GM19193 (cell line): Measurements from ENCODE around the gene GLOD5.

Experiments
- POLR2A ChIP-seq: IDR thresholded peaks from 4 replicates; pipeline ENCODE4 v1.6.1; 2011; ENCODE audit not compliant: insufficient read depth, insufficient read length; ENCODE audit errors: extremely low read depth

The GLOD5 gene

DNA sequence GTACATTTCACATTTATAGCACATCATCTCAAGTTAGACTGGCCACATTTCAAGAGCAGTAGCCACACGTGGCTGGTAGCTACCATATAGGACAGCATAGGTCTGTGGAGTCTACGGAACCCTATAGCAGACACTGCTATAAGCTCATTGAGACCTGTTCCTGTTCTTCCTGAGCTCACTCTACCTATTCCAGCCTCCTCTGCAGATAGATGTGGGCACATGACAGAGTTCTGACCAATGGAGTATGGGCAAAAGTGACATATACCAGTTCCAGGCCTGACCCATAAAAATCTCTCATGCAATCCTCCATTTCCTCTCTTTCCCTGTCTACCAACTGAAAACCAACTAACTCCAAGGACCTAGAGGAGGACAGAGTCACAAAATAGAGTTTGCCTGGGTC is 36.8 kb downstream of the GLOD5 start:
- no peak for TF ChIP-seq POLR2A

DNA sequence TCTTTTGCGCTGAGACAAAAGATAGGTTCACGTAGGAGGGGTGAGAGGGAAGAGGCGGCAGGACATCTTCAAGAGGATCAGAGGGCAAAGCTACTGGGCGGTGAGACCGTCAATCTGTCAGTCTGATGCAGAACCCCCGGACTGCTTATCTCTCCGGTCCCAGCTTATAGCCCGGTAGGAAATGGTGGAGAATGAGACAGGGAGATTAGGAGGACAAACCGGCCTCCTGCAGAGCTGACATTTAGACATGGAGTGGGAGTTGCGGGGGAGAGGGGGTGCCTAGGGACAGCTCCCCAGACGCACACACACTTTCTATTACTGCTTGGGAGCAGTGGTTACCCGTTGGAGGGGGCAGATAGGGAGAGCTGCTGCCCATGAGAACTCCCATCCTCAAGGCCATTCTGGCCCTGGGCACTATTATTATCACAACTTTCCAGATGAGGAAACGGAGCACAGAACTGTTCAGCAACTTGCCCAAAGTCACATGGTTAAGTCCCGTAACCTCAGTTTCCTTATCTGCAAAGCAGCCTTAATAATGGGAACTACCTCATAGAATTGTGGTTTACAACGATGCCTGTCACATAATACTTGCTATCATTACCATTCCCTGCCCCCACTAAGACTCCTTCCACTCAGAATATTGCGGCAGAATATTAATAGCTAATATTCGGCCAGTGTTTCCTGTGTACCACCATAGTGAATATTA is 39.2 kb downstream of the GLOD5 start:
- TF ChIP-seq POLR2A: no peak

GRCh38 chrX:48801280-48802088 is 39.9 kb downstream of the GLOD5 start, which contains the start of gene HDAC6:
Gene HDAC6, plus strand, starts transcription at chrX:48802067. Its CDS starts 626 bp downstream, at chrX:48802693.
- TF ChIP-seq POLR2A: peak; percentile 48

GRCh38 chrX:48802089-48802904 is 40.8 kb downstream of the GLOD5 start:
- peak; percentile 68 for TF ChIP-seq POLR2A

GRCh38 chrX:48802905-48803200 is 41.3 kb downstream of the GLOD5 start:
- TF ChIP-seq POLR2A: no peak

GRCh38 chrX:48806081-48806480 is 44.5 kb downstream of the GLOD5 start:
- TF ChIP-seq POLR2A: no peak

DNA sequence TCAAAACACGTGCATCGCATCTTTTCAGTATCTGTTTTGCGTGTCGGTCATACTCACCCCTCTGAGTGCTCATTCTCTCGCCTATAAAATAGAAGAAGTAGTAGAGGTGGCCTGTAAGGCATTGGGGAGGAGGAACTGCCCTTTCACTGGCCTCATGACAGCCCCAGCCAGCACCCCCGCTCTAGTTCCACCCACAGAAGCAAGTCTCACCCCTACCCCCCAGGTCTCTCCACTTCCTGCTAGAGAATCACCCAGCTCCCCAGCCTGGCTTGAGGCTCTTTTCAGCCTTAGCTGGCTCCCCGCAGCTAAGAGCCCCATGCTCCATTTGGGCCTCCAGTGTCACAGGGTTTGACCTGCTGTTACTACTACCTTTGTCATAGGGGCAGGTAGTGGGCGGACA is 52.1 kb downstream of the GLOD5 start:
- no peak for TF ChIP-seq POLR2A

DNA sequence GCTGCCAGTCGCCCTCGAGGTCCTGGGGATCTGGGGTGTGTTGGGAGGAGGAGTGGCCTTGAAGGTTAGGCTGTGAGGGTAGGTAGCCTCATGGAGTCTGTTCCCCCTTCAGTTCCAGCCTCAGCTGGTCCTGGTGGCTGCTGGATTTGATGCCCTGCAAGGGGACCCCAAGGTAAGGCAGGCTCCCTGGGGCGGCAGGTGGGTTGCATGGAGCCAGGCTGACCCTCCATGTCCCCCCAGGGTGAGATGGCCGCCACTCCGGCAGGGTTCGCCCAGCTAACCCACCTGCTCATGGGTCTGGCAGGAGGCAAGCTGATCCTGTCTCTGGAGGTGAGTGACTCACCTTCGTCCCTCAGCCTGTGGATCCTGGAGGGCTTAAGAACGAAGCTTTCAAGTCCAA is 53.2 kb downstream of the GLOD5 start:
- TF ChIP-seq POLR2A: no peak

DNA sequence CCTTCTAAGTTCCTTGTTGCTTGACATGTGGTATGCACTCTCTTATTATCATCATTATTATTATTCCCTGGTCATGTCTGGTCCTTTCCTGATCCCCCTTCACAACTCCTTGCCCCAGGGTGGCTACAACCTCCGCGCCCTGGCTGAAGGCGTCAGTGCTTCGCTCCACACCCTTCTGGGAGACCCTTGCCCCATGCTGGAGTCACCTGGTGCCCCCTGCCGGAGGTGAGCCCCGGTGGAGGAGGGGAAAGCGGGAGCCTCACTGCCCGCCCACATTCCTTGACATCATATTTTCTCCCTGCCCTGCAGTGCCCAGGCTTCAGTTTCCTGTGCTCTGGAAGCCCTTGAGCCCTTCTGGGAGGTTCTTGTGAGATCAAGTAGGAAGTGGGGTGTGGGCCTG is 53.7 kb downstream of the GLOD5 start:
- no peak for TF ChIP-seq POLR2A

DNA sequence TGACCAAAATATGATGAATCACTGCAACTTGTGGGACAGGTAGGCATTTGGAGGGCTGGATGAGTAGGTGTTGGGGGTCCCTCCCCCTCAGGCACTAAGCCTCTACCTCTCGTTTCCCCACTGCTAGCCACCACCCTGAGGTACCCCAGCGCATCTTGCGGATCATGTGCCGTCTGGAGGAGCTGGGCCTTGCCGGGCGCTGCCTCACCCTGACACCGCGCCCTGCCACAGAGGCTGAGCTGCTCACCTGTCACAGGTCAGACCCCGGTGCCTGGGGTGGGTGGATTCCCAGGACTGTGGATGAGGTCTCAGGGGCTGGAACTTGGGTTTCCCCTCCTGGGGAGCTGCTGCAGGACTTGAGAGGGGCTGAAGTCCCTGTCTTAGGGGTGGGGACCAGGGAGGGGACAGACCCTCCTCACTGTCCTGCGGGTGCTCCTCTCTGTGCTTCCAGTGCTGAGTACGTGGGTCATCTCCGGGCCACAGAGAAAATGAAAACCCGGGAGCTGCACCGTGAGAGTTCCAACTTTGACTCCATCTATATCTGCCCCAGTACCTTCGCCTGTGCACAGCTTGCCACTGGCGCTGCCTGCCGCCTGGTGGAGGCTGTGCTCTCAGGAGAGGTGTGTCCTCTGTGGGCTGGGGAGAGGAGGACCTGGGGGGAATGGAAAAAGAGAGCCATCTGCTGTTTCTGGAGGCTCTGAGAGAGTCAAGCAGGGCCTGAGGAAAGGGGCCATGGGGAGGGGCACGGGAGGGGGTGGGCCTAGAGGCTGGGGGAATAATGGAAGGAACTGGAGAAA is 54.7 kb downstream of the GLOD5 start:
- no peak for TF ChIP-seq POLR2A

DNA sequence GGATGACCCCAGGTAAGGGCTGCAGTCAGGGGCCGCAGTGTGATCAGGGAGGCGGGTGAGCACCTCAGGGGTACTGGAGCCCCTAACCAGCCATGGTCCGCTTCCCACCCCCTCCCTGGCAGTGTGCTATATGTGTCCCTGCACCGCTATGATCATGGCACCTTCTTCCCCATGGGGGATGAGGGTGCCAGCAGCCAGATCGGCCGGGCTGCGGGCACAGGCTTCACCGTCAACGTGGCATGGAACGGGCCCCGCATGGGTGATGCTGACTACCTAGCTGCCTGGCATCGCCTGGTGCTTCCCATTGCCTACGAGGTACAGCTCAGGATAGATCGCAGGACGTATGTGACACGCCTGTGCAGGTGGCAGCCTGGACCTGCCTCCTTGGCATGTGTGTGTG is 56.6 kb downstream of the GLOD5 start:
- no peak for TF ChIP-seq POLR2A

GRCh38 chrX:48818866-48819265 is 57.3 kb downstream of the GLOD5 start:
- no peak for TF ChIP-seq POLR2A

- TF ChIP-seq POLR2A: no peak
Observed at GRCh38 chrX:48823053-48823452, 61.5 kb downstream of the GLOD5 start.
